SK-N-MC (cell line): ENCODE results near the gene PRDM10.

Source experiments
- EZH2 ChIP-seq: fragments of 200-600 bp; sonication (generic); IDR thresholded peaks from one replicate; pipeline ENCODE4 v1.6.1; 2017; ENCODE audit warnings: antibody characterized with exemption
- POLR2AphosphoS5 ChIP-seq: IDR thresholded peaks from 2 replicates; pipeline ENCODE4 v1.6.1; 2012; ENCODE audit warnings: mild to moderate bottlenecking, low read depth, low read length, borderline replicate concordance

DNA sequence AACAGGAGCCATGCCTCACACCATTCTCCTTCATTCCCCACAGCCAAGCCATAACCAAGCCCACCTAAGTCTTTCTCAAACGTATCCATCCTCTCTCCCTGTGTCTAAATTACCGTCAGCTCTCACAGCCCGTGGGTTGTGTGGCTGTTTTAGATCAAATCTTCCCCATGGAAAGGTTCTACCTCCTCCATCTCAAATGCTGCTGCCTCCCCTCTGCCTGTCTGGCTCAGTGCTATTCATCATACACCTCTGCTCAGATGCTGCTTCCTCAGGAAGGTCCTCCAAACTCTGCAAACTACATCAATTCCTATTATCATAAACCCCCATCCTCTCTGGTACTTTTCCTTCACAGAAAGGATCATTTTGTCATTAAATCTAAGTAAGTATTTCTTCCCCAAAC is 122.3 kb downstream of the PRDM10 start:
- TF ChIP-seq EZH2 (no peak), POLR2AphosphoS5 (no peak)
